Spinal cord (tissue), 10 donors: Measurements from ENCODE around the gene MRPS5. TPM values are rescaled to one million over a fixed set of nuclear protein-coding genes. Genes with fewer than 3 reads are reported as not detected.

Experiments used
- DNase-seq, 6 donors: peaks; one replicate each; pipeline versions ENCODE4 v3.0.0 to v3.0.0-alpha.2; 2013 to 2015; ENCODE audit warnings: low spot score in 6 of 6, low read depth in 4 of 6
- H3K27ac ChIP-seq: one replicate; pipeline ENCODE4 v1.5.1; 2013; ENCODE audit warnings: low read depth, low read length, control low read depth
- H3K27me3 ChIP-seq: one replicate; pipeline ENCODE4 v1.6.1; 2013; ENCODE audit warnings: low read length; ENCODE audit not compliant: control insufficient read depth, insufficient read depth
- H3K36me3 ChIP-seq: one replicate; pipeline ENCODE4 v1.6.1; 2013; ENCODE audit warnings: low read length; ENCODE audit not compliant: control insufficient read depth, insufficient read depth
- H3K4me1 ChIP-seq: one replicate; pipeline ENCODE4 v1.6.1; 2013; ENCODE audit warnings: low read length; ENCODE audit not compliant: control insufficient read depth, insufficient read depth
- H3K4me3 ChIP-seq: one replicate; pipeline ENCODE4 v1.5.1; 2013; ENCODE audit warnings: low read depth, low read length, control low read depth
- H3K9me3 ChIP-seq: one replicate; pipeline ENCODE4 v1.6.1; 2013; ENCODE audit warnings: low read length; ENCODE audit not compliant: control insufficient read depth, insufficient read depth
- WGBS: methylation state at CpG from one replicate; pipeline ENCODE4 v1.1.5; 2013; ENCODE audit warnings: missing lambda C conversion rate; ENCODE audit not compliant: insufficient coverage; 5-methylcytosine and 5-hydroxymethylcytosine counted together
- polyA plus RNA-seq, 2 donors: library from polyadenylated mRNA; unstranded; fragments of 120-200 nt; gene quantifications; one replicate each; pipeline ENCODE4 v1.2.1, GENCODE V29; 2013; ENCODE audit not compliant: insufficient read length in 2 of 2
- total RNA-seq, 2 donors: library from RNA; depleted of rRNA in 1 of 2; stranded (reverse); fragments of 120-200 nt in 1 of 2; fragments of >200 nt in 1 of 2; gene quantifications; one replicate each; pipeline versions ENCODE4 v1.2.3 to v1.2.4, GENCODE V29; 2013 to 2014
- donor health status: healthy.

The MRPS5 gene
- total and polyA plus RNA-seq, 4 donors: 53.0 to 86.6 (median 62.9) TPM

DNA sequence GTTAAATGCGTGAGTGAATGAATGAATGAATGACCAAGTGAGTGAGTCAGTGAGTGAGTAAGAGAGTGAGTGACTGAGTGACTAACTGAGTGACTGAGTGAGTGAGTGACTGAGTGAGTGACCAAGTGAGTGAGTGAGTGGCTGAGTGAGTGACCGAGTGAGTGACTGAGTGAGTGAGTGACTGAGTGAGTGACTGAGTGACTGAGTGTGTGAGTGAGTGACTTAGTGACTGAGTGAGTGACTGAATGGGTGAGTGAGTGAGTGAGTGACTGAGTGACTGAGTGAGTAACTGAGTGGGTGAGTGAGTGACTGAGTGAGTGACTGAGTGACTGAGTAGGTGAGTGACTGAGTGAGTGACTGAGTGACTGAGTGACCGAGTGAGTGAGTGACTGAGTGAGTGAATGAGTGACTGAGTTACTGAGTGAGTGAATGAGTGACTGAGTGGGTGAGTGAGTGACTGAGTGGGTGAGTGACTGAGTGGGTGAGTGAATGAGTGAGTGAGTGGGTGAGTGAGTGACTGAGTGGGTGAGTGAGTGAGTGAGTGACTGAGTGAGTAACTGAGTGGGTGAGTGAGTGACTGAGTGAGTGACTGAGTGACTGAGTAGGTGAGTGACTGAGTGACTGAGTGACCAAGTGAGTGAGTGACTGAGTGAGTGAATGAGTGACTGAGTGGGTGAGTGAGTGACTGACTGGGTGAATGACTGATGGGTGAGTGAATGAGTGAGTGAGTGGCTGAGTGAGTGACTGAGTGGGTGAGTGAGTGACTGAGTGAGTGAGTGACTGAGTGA is 84.8 kb downstream of the MRPS5 start:
- H3K9me3 ChIP-seq: no peaks in the 10 kb centered on the region
- H3K4me1 ChIP-seq: peaks cover 26% of the 10 kb centered on the region
- WGBS: 92% methylated on average over 3 of the region's 3 CpGs
- no peaks in the 10 kb centered on the region for H3K36me3 ChIP-seq
- H3K4me3 ChIP-seq: no peak overlapping the region
- H3K27me3 ChIP-seq: peaks cover 9% of the 10 kb centered on the region
- no peak for DNase-seq
- H3K27ac ChIP-seq: no peak overlapping the region

Other genes starting within 250 kb of the MRPS5 start
- 10 to 100 TPM; 19.5 to 23.0 TPM for gene MAL, start 96.1 kb downstream of the MRPS5 start, total RNA-seq
- 10 to 100 TPM in 1 of 2 donors, 1 to 10 TPM in 1; 8.2 to 17.6 TPM for gene MAL, start 96.1 kb downstream of the MRPS5 start, polyA plus RNA-seq
- 10 to 100 TPM; 23.4 to 31.3 TPM for gene ZNF514, start 38.0 kb upstream of the MRPS5 start, total RNA-seq
- 10 to 100 TPM; 25.2 to 26.0 TPM for gene ZNF514, start 38.0 kb upstream of the MRPS5 start, polyA plus RNA-seq
- gene ZNF2, start 44.0 kb upstream of the MRPS5 start, total RNA-seq: 10 to 100 TPM in 1 of 2 donors, 1 to 10 TPM in 1; 6.7 to 11.8 TPM
- gene ZNF2, start 44.0 kb upstream of the MRPS5 start, polyA plus RNA-seq: 1 to 10 TPM; 6.0 to 7.5 TPM
- 10 to 100 TPM; 13.2 to 16.2 TPM for gene ZNF892, start 85.7 kb upstream of the MRPS5 start, total RNA-seq
- gene ZNF892, start 85.7 kb upstream of the MRPS5 start, polyA plus RNA-seq: 1 to 10 TPM; 4.5 to 5.4 TPM
- gene PROM2, start 152.6 kb upstream of the MRPS5 start, total RNA-seq: 1 to 10 TPM in 1 of 2 donors, under 1 TPM in 1; 0.99 to 1.8 TPM
- 1 to 10 TPM; 2.4 to 5.9 TPM for gene PROM2, start 152.6 kb upstream of the MRPS5 start, polyA plus RNA-seq
- gene KCNIP3, start 175.5 kb upstream of the MRPS5 start, total RNA-seq: 10 to 100 TPM; 10.6 to 11.2 TPM
- 10 to 100 TPM; 23.0 to 25.4 TPM for gene KCNIP3, start 175.5 kb upstream of the MRPS5 start, polyA plus RNA-seq